Erythroblast (primary cell): ENCODE measurements around the gene EIF4A2.
"Not testable (repeated sequence)": the region's sequence is repeated elsewhere in the genome, so short reads cannot be mapped to it uniquely, and the experiment has no call there.

ENCODE experiments used
- GATA1 ChIP-seq: IDR thresholded peaks from 2 replicates; pipeline ENCODE4 v1.6.1; 2011; ENCODE audit warnings: low read depth, mild to moderate bottlenecking, control low read depth, low read length, moderate library complexity
- POLR2A ChIP-seq: IDR thresholded peaks from 2 replicates; pipeline ENCODE4 v1.6.1; 2011; ENCODE audit warnings: mild to moderate bottlenecking, low read length

DNA sequence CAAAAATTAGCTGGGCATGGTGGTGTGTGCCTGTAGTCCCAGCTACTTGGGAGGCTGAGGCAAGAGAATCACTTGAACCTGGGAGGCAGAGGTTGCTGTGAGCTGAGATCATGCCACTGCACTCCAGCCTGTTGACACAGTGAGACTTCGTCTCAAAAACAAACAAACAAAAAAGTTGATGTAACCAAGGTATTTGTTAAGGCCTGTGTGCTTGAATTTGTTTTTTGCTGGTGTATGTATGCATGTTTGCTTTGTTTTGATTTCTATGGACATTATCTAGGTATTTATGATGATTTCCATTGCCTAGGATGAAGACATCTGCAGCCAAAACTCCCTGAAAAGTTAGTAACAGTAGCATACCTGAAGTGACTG is 39.0 kb downstream of the EIF4A2 start:
- TF ChIP-seq POLR2A, GATA1: not testable (repeated sequence)
